ENCODE results near the gene SMARCA2.

SMARCA2 gene

GRCh38 chr9:2120926-2121689 is 106.0 kb downstream of the SMARCA2 start:
- H3K9ac ChIP-seq (ENCODE audit: low read length) = no peak overlapping the region
- H3K36me3 ChIP-seq (ENCODE audit: control insufficient read depth, insufficient read depth, low read length) = peaks cover 8% of the 10 kb centered on the region
- H3K9me3 ChIP-seq (ENCODE audit: control insufficient read depth, low read length) = no peaks in the 10 kb centered on the region
- H3K4me3 ChIP-seq (ENCODE audit: low read length) = no peak overlapping the region
- H3K27me3 ChIP-seq (ENCODE audit: control insufficient read depth, insufficient read depth, low read length) = no peaks in the 10 kb centered on the region
- peaks cover 7% of the 10 kb centered on the region for H3K4me1 ChIP-seq (ENCODE audit: control insufficient read depth, insufficient read depth, low read length)

- H3K4me1 ChIP-seq (ENCODE audit: control insufficient read depth, insufficient read depth, low read length) = peaks cover 15% of the 10 kb centered on the region
- peaks cover 8% of the 10 kb centered on the region for H3K36me3 ChIP-seq (ENCODE audit: control insufficient read depth, insufficient read depth, low read length)
- H3K4me3 ChIP-seq (ENCODE audit: low read length) = no peak overlapping the region
- H3K27me3 ChIP-seq (ENCODE audit: control insufficient read depth, insufficient read depth, low read length) = no peaks in the 10 kb centered on the region
- H3K9ac ChIP-seq (ENCODE audit: low read length) = no peak overlapping the region
- H3K9me3 ChIP-seq (ENCODE audit: control insufficient read depth, low read length) = no peaks in the 10 kb centered on the region
Measured at GRCh38 chr9:2122299-2122698, 107.2 kb downstream of the SMARCA2 start.

GRCh38 chr9:2125906-2126305 is 110.8 kb downstream of the SMARCA2 start:
- no peaks in the 10 kb centered on the region for H3K9me3 ChIP-seq (ENCODE audit: control insufficient read depth, low read length)
- no peaks in the 10 kb centered on the region for H3K27me3 ChIP-seq (ENCODE audit: control insufficient read depth, insufficient read depth, low read length)
- H3K36me3 ChIP-seq (ENCODE audit: control insufficient read depth, insufficient read depth, low read length) = peaks cover 8% of the 10 kb centered on the region
- H3K9ac ChIP-seq (ENCODE audit: low read length) = no peak overlapping the region
- peaks cover 16% of the 10 kb centered on the region for H3K4me1 ChIP-seq (ENCODE audit: control insufficient read depth, insufficient read depth, low read length)
- no peak overlapping the region for H3K4me3 ChIP-seq (ENCODE audit: low read length)

GRCh38 chr9:2126331-2126803 is 111.2 kb downstream of the SMARCA2 start:
- Histone ChIP-seq H3K4me1 (ENCODE audit: control insufficient read depth, insufficient read depth, low read length) (peaks cover 16% of the 10 kb centered on the region), H3K9me3 (ENCODE audit: control insufficient read depth, low read length) (no peaks in the 10 kb centered on the region), H3K27me3 (ENCODE audit: control insufficient read depth, insufficient read depth, low read length) (no peaks in the 10 kb centered on the region), H3K9ac (ENCODE audit: low read length) (no peak overlapping the region), H3K4me3 (ENCODE audit: low read length) (no peak overlapping the region), H3K36me3 (ENCODE audit: control insufficient read depth, insufficient read depth, low read length) (peaks cover 8% of the 10 kb centered on the region)

- H3K27me3 ChIP-seq (ENCODE audit: control insufficient read depth, insufficient read depth, low read length) = no peaks in the 10 kb centered on the region
- H3K9ac ChIP-seq (ENCODE audit: low read length) = no peak overlapping the region
- no peak overlapping the region for H3K4me3 ChIP-seq (ENCODE audit: low read length)
- H3K4me1 ChIP-seq (ENCODE audit: control insufficient read depth, insufficient read depth, low read length) = peaks cover 16% of the 10 kb centered on the region
- peaks cover 8% of the 10 kb centered on the region for H3K36me3 ChIP-seq (ENCODE audit: control insufficient read depth, insufficient read depth, low read length)
- no peaks in the 10 kb centered on the region for H3K9me3 ChIP-seq (ENCODE audit: control insufficient read depth, low read length)
Measured at GRCh38 chr9:2127486-2127885, 112.3 kb downstream of the SMARCA2 start.

- Histone ChIP-seq H3K9ac (ENCODE audit: low read length) (no peak overlapping the region), H3K9me3 (ENCODE audit: control insufficient read depth, low read length) (no peaks in the 10 kb centered on the region), H3K36me3 (ENCODE audit: control insufficient read depth, insufficient read depth, low read length) (peaks cover 8% of the 10 kb centered on the region), H3K4me1 (ENCODE audit: control insufficient read depth, insufficient read depth, low read length) (peaks cover 16% of the 10 kb centered on the region), H3K4me3 (ENCODE audit: low read length) (no peak overlapping the region), H3K27me3 (ENCODE audit: control insufficient read depth, insufficient read depth, low read length) (no peaks in the 10 kb centered on the region)
Measured at GRCh38 chr9:2128141-2128540, 113.0 kb downstream of the SMARCA2 start.

GRCh38 chr9:2128618-2129017 is 113.5 kb downstream of the SMARCA2 start:
- Histone ChIP-seq H3K9ac (ENCODE audit: low read length) (no peak overlapping the region), H3K27me3 (ENCODE audit: control insufficient read depth, insufficient read depth, low read length) (no peaks in the 10 kb centered on the region), H3K4me3 (ENCODE audit: low read length) (no peak overlapping the region), H3K9me3 (ENCODE audit: control insufficient read depth, low read length) (no peaks in the 10 kb centered on the region), H3K36me3 (ENCODE audit: control insufficient read depth, insufficient read depth, low read length) (peaks cover 6% of the 10 kb centered on the region), H3K4me1 (ENCODE audit: control insufficient read depth, insufficient read depth, low read length) (peaks cover 16% of the 10 kb centered on the region)

DNA sequence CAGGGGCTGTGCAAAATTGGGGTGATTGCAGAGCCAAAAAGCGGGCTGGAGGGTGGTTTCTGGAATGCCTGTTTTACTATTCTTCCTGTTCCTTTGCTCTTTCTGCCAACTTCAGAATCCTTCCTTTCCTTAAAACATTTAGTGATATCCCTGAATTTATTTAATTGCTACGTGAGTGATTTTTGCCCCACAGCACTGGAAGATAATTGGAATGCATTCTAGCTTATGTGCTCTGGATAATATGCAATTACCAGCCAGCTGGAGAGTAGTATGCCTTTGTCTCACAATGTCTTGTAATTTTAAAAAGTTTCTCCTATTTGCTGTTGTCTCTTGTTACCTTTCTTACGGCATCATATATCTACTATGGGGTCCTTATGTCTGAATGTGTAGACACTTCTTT is 115.8 kb downstream of the SMARCA2 start:
- no peaks in the 10 kb centered on the region for H3K9me3 ChIP-seq (ENCODE audit: control insufficient read depth, low read length)
- no peaks in the 10 kb centered on the region for H3K27me3 ChIP-seq (ENCODE audit: control insufficient read depth, insufficient read depth, low read length)
- H3K4me3 ChIP-seq (ENCODE audit: low read length) = no peak overlapping the region
- H3K4me1 ChIP-seq (ENCODE audit: control insufficient read depth, insufficient read depth, low read length) = peaks cover 10% of the 10 kb centered on the region
- H3K9ac ChIP-seq (ENCODE audit: low read length) = no peak overlapping the region
- no peaks in the 10 kb centered on the region for H3K36me3 ChIP-seq (ENCODE audit: control insufficient read depth, insufficient read depth, low read length)

GRCh38 chr9:2132484-2133082 is 117.4 kb downstream of the SMARCA2 start:
- no peaks in the 10 kb centered on the region for H3K4me1 ChIP-seq (ENCODE audit: control insufficient read depth, insufficient read depth, low read length)
- H3K36me3 ChIP-seq (ENCODE audit: control insufficient read depth, insufficient read depth, low read length) = no peaks in the 10 kb centered on the region
- no peak overlapping the region for H3K9ac ChIP-seq (ENCODE audit: low read length)
- H3K27me3 ChIP-seq (ENCODE audit: control insufficient read depth, insufficient read depth, low read length) = no peaks in the 10 kb centered on the region
- no peak overlapping the region for H3K4me3 ChIP-seq (ENCODE audit: low read length)
- H3K9me3 ChIP-seq (ENCODE audit: control insufficient read depth, low read length) = no peaks in the 10 kb centered on the region

DNA sequence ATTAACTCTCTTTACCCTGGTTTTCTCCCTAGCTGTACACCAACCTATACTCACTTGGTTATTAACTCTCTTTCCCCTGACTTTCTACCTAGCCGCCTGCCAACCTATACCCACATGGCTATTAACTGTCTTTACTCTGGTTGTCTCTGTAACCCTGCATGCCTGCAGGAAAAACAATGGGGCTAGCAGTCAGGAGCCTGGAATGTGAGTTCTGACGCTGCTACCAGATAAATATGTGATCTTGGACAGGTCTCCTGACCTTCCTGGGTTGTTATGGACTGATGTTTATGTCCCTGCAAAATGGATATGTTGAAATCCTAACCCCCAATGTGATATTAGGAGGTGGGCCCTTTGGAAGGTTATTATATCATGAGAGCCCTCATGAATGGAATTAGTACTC is 119.2 kb downstream of the SMARCA2 start:
- Histone ChIP-seq H3K4me1 (ENCODE audit: control insufficient read depth, insufficient read depth, low read length) (no peaks in the 10 kb centered on the region), H3K9me3 (ENCODE audit: control insufficient read depth, low read length) (no peaks in the 10 kb centered on the region), H3K4me3 (ENCODE audit: low read length) (no peak overlapping the region), H3K27me3 (ENCODE audit: control insufficient read depth, insufficient read depth, low read length) (no peaks in the 10 kb centered on the region), H3K9ac (ENCODE audit: low read length) (no peak overlapping the region), H3K36me3 (ENCODE audit: control insufficient read depth, insufficient read depth, low read length) (no peaks in the 10 kb centered on the region)

DNA sequence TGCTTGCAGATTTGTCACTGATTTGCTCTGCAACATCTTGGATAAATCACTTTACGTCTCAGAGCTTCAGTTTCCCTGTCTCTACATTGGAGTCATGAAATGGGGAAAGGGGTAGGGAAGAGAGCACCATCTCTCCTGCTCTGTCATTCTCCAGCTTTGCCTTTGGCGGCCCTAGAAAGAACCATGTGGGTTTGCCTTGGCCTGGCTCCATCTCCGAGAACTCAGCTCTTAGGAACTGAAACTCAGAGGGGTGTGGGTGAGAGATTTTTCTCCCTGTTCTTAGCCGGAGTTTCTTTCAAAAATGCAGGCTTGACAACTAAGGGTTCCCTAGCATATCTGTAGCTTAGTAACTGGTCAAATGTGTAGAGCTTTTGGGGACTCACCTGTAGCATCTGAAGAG is 123.5 kb downstream of the SMARCA2 start:
- H3K4me1 ChIP-seq (ENCODE audit: control insufficient read depth, insufficient read depth, low read length) = no peaks in the 10 kb centered on the region
- H3K9me3 ChIP-seq (ENCODE audit: control insufficient read depth, low read length) = no peaks in the 10 kb centered on the region
- H3K4me3 ChIP-seq (ENCODE audit: low read length) = no peak overlapping the region
- no peak overlapping the region for H3K9ac ChIP-seq (ENCODE audit: low read length)
- no peaks in the 10 kb centered on the region for H3K27me3 ChIP-seq (ENCODE audit: control insufficient read depth, insufficient read depth, low read length)
- no peaks in the 10 kb centered on the region for H3K36me3 ChIP-seq (ENCODE audit: control insufficient read depth, insufficient read depth, low read length)

DNA sequence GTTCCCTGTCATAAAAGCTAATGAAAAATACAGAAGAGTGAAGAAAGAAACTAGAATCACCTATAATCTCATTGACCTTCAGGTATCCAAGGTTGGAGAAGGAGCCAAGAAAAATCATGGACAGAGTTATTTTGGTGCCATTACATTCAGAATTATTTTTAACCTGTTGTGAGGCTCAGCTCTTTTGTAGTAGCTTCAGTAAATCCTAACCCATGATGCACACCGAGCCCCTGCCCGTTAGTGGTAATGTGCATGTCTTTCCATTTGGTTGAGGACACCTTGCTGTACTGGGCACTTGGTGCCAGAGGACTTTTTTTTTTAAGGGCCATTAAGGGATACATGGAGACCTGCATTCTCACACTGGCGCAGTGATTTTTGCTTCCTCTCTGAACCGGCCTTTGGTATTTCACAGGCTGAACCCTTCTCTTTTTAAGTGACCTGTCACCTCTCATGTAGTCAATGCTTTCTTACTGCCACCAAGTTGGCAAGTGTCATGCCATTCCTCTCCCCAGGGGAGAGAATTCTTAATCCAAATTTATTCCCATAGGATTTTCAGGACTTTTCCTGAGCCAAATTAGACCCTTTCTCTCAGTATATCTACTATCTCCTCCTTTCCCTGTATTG is 125.6 kb downstream of the SMARCA2 start:
- no peaks in the 10 kb centered on the region for H3K4me1 ChIP-seq (ENCODE audit: control insufficient read depth, insufficient read depth, low read length)
- H3K36me3 ChIP-seq (ENCODE audit: control insufficient read depth, insufficient read depth, low read length) = no peaks in the 10 kb centered on the region
- H3K9me3 ChIP-seq (ENCODE audit: control insufficient read depth, low read length) = no peaks in the 10 kb centered on the region
- H3K4me3 ChIP-seq (ENCODE audit: low read length) = no peak overlapping the region
- no peaks in the 10 kb centered on the region for H3K27me3 ChIP-seq (ENCODE audit: control insufficient read depth, insufficient read depth, low read length)
- no peak overlapping the region for H3K9ac ChIP-seq (ENCODE audit: low read length)

Data from mucosa of stomach (tissue), 1 donor.